GM21786 (cell line): ENCODE data around the gene FOXA2.
"Not testable (repeated sequence)": the region's sequence is repeated elsewhere in the genome, so short reads cannot be mapped to it uniquely, and the experiment has no call there.

Experiments used
- ATAC-seq: cut with Tn5 transposase; IDR thresholded peaks from one replicate; pipeline ENCODE4 v1.9.1; 2021; ENCODE audit not compliant: unreplicated experiment

The FOXA2 gene

DNA sequence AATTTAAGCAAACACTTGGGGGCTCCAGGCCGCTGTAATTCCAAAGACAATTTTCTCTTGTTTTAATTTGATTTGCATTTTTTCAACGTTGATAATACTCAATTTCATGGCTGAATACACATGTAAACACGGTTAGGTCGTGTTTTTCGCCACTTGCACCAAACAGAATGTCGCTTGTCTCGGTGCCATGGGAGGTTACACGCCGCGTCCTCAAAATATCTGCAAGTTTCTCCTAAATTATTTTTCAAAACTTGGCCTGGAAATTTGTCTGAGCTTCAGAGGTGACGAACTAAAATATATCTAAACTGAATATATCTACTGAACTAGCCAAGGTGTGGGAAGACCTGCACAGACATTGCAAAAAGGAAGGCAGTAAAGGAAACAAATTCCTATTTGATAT, 15.0 kb downstream of the FOXA2 start:
- no peak for ATAC-seq

DNA sequence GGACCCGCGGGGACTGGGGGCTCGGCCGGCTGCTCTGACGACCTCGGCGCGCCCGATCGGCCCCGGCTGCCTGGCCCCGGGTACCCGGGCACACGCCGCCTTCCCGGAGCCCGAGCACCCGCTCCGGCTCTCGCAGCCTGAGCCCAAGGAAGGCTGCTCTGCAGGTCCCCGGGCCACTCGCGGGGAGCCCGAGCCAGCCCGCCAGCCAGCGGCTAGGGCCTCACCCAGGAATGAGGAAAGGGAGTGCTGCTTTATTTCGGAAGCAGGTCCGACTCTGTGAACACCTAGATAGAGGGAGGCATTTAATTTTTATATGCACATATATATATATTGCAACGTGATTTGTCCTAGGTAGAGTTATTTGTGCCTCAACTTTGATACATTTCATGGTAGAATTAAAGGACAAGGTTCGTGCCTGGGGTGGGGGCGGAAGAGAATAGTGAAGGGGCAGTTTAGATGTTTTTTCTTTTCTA, 15.5 kb downstream of the FOXA2 start:
- no peak for ATAC-seq

DNA sequence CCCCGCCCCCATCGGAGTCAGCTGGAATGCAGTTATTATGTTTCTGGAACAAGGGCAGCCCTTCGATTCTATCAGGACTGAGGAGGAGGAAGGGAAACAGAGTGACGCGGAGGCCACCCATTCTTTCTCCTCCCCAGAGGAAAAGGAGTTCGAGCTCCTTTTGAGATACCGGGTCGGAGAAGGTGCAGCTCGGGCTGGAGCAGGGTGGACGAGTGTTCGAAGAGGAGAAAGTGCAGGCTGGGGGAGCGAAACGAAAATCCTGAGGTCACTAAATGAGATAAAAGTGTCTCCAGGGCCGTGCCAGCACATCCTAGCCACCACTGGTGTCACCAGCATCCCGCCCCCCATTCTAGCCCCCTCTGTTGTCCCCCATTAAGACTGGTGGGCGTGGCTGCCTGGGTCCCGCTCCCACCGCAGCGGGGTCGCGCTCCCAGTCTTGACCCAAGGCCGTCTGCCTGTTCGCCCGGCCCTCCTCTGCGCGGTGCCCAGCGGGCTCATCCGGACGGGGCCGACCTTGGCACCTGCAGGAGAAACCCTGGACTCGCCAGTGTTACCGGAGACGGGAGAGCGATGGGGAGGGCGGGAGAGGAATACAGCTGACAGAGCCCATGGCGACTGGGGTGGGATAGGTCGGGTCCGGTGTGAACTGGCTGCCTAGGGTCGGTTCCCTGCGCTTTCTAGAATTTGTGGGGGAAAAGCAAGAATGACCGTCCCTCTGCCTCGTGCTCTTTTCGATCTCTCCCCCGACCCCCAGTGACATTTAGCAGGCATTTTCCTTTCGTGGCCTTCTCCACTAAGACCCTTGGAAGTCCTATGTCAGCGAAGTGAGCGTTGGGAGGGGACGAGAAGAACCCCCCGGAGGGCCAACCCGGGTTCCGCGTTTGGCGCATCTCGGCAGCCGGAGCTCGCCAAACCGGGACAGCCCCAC, 16.2 kb downstream of the FOXA2 start:
- ATAC-seq: no peak

DNA sequence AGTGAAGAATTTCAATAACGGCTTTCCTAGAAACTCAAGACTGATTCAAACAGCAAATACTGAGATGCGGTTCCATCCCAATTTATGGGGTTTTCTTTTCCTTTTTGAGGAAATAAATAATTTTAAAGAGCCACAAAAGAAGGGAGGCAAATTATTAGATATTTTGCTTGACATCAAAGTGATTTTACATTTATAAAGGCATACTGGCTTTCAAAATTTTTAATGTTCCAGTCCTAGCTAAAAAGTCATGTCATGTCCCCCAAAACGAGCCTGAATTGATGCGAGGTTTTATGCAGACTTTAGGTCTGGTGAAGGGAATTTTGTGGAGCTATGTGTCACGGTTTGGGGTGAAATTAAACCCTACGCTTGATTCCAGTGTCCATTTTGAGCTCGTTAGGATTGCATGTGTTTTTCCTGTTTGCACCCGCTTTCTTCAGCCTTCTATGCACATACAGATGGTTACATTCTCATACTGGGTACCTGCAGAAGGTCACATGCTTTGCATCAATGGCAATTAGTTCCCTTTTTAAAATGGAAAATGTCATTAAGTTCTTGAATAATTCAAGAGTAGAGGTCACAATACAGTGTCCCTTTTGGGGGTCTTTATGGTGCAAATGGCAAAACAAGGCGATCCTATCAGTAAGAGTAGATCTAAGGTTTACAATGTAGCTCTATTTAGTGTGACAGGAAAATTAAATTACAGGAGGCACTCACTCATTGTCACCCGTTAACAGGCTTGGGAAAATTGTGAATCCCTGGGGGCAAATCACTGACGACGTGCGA, 17.3 kb downstream of the FOXA2 start:
- no peak for ATAC-seq

DNA sequence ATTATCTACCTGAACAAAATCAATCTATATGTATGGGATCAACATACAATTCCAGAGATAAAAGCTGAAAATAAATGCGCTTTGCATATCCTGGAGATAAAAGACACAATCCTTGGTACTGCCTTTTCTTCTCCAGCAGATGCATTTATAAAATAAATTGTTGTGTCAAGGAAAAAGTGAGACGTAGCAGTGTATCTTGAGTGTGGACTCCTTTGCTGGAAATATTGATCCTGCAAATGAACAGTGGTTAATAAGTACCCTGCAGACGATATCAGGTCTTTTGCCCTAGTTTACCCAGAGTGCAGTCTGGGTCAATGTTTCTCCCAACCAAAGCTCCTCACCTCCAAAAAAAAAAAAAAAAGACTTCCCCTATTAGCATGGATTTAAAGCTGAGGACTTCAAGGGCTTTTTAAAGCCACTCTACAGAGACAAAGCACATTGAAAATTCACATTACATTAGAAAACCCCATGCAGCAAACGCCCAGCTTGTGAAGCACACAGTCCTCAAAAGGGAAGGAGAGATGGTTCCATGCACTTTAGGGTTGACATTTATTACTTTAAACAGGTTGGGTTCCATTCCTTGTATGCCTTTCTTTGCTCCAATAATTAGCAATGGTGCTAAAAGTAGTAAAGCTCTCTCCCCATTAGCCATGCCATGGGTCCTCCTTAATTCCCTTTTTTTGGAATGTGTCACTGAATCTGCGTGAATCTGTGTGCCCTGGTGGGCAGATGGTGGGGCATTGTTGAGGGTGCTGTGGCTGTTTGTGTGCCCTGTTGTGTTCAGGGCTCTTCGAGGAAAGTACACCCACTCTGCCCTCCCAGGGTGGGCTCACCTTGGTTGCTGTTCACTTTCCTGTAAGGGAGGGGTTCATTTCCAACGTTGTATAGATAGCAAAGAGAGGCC, 21.1 kb downstream of the FOXA2 start:
- ATAC-seq: no peak

DNA sequence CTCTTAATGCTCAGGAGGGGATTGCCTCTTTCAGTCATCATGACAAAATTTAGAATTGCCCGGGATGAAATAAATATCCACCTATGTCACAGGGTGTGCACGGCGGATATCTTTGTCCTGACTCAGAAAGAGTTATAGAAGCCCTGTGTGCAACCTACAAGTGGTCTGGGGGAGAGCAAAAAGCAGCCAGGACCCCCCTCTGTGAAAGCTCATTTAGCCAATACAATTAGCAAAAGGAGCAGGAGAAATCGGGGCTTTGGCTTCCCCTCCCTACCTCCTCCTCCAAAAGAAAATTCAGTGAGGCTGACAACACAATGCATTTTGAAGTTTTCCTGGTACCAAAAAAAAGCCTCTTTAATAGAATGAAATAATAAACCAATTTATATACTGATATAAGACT, 21.8 kb downstream of the FOXA2 start:
- no peak for ATAC-seq

DNA sequence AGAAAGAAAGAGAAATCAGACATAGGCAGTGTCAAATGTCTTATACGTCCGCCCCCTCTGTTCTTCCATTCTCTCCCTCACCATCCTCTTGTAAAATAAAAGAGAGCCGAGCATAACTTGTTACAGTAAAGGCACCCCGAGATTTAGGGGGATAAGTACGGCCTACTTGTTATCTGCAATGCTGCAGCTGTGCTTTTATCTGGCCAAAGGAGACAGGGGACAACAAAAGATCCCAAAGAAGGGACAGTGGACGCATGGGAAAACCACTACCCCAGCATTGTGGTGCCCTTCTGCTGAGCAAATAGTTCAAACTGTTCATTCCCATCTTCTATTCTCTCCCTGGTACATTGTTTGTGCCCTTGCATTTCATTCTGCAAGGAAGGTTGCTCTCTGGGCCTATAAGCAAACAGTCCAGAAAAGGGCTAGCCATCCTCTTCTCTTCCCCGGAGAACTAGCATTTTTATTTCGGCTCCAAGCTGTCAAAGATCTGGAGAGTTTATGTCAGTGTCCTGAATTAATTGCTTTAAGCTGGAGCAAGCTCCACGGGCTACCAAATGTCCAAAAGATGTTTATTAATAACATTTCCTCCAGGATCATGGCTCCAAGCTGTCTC, 22.3 kb downstream of the FOXA2 start:
- ATAC-seq: no peak

DNA sequence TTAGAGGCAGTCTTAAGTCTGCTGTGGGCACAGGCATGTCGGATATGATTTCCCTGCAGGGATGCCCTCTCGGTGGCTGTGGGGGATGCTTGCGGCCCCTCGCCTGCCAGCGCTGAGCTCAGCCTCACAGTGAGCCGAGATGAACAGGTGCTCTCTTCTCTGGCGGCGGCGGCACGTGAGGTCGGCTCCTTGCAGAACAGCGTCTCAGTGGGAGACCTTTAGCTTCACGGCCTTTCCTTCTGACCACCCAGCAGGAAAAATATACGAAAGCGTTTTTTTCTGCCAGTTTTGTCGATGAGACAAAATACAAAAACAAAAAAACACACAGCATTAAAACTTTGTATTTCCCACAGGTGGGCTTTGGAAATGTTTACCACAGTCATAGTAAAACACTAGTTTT, 23.6 kb downstream of the FOXA2 start:
- no peak for ATAC-seq

DNA sequence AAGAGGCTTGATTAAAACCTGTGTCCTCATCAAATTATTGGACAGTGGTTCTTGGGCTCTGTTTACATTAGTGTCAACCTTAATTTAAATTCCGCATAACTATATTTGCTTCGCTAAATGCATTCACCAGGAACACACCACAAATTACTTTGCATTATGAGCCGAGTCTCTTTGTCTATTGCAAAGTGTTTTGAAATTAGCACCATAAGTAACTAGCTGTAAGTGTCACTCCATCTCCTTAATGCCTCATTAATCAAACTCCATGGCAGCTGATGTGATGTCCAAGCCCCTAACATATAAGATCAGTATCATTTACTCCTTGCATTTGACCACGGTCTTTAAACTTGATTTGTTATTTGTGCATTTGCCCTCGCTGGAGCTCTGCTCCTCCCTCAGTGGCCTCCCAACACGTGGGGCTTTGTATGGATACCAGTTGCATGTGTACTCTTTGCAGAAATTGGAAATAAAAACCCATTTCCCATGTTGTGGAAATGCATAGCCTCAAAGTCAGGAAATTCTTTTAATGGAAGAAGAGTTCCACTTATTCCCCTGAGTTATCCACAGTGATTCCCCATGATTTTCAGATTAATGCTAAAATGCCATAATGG, 24.6 kb downstream of the FOXA2 start:
- ATAC-seq: no peak

DNA sequence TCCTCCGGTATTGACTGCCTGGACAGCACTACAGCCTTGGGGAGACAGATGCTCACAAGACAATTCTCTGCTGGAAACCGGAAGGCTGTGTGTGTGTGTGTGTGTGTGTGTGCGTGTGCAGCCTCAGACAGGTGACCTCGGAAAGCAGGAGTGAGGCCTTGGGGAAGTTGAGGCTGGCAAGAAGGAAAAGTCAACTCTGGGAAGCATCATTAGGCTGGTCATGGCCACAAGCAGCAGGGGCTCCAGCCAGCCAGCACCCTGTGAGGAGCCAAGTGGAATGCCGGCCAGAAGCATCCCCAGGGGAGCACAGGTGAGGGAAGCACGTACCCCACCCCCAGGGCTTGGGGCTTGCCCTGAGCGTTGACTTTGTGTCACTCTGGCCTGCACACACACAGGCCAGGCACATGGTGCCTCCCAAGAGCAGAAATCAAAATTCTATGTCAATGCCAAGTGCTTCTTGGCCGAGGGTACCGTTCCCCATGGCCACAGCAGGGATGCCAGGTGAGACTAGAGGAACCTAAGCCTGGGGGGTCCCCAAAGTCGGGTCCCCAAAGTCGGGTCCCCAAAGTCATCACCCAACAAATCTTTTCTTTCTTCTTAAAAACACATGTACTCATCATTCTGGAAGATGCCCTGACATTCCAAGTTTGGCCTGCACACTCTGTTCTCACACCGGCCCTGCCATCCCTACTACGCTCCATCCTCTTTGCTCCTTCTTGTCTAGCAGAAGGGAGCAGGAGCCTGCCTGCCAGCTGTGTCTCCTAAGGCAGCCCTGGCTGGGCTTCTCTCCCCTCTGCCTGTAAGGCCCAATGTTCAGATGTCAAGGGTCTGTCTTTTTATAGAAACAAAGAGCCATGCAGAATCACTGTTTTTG, 26.7 kb downstream of the FOXA2 start:
- no peak for ATAC-seq

DNA sequence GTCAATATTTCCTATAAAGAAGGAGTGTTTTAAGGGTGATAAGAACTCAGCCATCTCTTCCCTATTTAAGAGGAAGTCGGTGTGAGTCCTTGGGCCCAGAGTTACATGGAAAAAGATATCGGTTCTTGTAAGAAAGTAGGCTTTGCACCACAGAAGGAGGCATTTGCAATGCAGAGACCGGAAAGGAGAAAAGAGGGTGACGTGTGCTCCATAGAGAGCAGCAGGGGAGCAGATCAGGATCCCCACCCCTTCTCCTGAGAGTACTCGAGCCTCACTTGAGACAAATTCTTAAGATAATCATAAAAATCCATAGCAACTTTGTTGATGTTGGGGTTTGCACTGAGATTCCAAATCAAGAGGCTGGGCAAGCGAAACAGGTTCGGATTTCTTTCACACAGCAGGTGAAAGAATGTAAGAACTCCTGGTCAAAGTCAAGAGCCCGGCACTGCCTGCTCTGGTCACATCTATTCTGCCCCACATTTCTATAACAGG, 27.8 kb downstream of the FOXA2 start:
- no peak for ATAC-seq

DNA sequence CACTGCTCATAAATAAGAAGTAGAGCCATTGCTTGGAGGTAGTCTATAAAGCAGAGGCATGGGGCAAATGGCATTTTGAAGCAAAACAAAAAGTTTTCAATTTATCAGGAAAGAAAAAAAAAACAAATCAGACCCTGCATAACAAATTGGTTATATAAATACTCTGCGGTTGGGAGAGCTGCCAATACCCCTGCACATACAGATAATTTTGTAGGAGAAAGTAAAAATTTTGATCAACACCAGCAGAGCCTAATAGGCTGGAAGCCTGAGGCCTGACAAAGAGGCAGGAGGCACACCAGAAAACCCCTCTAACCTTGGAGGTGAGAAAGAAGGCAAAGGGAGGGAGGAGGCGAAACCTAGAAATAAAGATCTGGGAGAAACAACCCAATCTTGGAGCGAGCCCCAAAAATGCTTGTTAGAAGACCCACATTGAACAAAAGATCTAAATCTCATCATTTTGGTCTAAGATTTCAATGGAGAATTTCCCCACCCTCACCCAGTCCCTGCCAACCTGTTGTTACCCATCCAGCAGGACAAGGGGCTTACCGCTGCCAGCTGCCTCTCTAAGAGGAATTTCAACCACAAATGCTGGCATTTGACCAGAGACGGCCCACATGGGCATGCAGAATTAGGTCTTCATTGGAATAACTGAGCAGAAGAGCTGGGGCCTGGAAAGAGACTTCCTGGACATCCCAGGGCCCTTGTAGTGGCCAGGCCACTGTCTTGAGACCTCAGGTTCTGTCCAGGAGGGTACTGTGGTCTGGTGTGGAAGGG, 28.4 kb downstream of the FOXA2 start:
- no peak for ATAC-seq

DNA sequence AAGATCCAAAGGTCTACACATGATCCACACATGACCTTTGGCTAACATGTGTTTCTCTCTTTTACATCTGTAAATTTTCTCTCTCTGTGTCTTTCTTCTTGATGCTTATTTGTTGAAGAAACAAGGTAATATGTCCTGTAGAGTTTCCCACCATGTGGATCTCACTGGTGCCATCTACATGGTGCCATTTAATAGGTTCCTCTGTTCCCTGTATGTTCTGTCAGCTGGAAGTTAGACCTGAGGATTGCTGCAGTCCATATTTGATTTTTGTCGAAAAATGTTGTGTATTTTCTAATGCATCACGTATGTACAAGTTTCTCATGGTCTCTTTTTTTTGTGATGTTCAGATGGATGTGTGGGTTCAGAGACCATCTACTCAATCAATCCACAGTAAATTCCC, 30.0 kb downstream of the FOXA2 start:
- no peak for ATAC-seq

DNA sequence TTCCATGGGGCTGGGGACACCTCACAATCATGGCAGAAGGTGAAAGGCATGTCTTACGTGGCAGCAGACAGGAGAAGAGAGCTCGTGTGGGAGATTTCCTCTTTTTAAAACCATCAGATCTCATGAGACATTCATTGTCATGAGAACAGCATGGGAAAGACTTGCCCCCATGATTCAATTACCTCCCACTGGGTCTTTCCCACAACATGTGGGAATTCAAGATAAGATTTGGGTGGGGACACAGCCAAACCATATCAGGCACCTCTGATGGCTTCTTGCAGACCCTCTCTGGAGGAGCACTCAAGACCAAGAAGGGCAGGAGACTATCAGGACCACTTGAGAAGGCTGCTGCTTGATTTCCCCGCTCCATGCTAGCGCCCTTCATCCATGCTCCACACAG, 33.9 kb downstream of the FOXA2 start:
- not testable (repeated sequence) for ATAC-seq

DNA sequence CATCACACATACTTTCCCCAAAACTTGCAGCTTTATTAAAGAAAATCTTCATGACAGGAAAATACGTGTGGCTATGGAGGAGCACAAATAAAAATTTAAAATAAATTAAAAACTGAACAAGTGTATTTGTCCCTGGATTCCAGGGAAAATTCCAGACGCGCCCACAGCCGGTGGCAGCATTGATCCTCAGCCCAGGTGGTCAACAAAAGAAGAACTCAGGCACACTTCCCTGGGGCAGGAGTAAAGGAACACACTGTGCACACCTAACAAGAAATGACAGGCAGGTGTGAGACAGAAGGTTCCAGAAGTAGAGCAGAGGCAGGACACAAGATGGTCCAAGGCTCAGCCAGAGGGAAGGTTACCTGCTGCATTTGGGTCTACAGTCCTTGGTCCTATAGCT, 36.3 kb downstream of the FOXA2 start:
- no peak for ATAC-seq

DNA sequence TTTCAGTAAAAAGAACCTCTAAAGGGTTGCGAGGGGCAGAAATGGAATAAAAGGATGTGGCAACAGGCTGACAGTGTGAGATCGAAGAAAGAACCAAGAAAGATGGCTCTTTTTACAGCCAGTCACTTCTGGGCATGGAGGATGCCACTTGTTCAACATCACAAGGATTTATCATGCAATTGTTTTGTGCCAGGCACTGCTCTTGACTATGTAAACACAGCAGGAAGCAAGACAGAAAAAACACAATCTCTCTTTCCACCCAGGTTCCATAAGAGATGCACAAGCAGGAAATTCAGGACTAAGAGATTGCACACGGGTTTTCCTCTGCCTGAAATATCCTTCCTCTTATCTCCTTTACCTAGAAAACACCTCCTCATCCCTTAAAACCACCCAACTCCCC, 38.0 kb downstream of the FOXA2 start:
- ATAC-seq: no peak

DNA sequence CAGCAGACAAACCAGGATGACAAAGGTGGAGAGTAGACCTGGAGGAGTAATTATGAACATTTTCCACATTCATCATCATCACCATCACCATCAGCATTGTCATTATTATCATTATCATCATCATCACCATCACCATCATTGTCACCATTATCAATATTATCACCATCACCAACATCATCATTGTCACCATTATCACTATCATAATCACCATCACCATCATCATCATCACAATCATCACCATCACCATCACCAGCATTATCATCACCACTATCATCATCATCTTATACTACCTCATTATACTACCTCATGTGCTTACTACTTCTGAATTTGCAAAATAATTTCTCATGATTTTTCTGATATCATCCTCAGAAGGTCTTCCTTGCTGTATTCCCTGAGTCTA, 39.3 kb downstream of the FOXA2 start:
- no peak for ATAC-seq

DNA sequence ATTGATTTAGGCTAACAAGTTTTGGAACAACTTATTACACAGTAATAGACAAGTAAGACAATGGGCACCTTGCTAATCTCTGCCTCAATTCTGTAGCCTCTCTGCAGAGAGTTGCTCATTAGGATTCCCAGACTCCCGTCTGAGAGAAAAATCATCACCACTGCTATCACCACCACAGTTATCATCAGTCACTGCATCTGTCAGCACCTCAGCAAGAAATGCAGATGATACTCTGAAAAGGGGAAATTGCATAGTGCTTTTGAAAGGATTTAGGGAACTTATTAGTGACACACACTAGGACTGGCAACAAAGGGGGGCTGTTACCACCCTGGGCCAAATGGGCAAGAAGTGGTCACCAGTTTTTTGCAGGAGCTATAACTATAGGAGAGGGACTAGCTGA, 39.9 kb downstream of the FOXA2 start:
- ATAC-seq: no peak
